Measurements from ENCODE around the gene KCNMA1.

KCNMA1 gene

DNA sequence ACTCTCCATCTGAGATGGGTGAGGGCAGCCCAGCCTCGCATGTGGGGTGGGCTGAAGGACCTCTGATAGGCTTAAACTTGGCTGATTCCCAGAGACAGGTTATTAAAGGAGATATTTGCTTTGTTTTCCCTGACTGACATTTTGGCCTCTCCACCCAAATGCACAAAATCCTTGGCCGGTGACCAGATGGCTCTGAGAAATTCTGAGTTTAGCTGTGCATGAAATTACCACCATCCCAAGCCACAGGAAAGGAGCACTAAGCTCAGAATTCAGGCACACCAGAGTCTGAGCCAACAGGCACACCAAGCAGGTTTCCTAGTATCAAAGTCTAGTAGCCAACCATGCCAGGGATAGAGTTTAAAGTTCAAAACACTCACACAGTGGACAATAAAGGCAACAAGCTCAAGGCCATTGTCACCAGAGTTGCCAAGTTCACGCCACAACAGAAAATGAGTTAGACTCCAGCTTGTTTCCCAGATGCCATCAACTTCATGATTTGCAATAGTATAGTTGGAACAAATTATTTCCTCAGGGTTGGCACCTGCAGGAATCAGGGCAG, 387.6 kb downstream of the KCNMA1 start:
- TF ChIP-seq GATA2 (IDR thresholded peaks at IDR 0.05; ENCODE audit: low read depth, low read length) (no peak), GATA3 (IDR thresholded peaks at IDR 0.05; ENCODE audit: low read depth, low read length) (no peak)

DNA sequence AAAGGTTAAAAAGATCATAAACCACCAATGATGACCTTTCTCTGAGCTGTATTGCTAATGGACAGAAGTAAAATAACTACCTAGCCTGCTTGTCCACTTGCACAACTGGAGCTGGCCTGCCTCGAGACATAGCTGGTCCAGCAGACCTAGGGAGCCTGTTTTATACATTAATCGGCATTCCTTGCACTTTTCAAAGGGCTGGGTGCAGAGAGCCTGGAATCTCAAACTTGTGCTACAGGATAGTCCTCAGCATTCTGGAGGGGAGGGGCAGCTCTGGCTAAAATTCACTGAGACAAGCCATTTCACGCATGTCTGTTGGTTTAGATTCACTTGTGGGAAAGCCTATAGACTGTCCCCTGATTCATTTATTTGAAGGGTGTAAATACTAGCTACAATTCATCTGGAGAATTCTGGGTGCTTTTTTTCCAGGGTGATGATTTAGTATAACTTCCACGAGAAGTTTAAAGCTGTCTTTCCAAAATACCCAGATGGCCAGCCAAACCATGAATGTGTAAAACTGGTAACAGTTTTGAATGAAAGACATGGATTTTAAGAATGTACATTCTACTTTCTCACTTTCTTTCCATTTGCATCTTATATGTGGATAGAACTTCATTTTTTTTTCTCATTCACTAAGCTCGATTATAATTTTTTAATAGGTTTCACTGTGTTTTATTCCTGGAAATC, 389.4 kb downstream of the KCNMA1 start:
- no peak for TF ChIP-seq GATA3 (IDR thresholded peaks at IDR 0.05; ENCODE audit: low read depth, low read length)
- no peak for TF ChIP-seq GATA2 (IDR thresholded peaks at IDR 0.05; ENCODE audit: low read depth, low read length)

DNA sequence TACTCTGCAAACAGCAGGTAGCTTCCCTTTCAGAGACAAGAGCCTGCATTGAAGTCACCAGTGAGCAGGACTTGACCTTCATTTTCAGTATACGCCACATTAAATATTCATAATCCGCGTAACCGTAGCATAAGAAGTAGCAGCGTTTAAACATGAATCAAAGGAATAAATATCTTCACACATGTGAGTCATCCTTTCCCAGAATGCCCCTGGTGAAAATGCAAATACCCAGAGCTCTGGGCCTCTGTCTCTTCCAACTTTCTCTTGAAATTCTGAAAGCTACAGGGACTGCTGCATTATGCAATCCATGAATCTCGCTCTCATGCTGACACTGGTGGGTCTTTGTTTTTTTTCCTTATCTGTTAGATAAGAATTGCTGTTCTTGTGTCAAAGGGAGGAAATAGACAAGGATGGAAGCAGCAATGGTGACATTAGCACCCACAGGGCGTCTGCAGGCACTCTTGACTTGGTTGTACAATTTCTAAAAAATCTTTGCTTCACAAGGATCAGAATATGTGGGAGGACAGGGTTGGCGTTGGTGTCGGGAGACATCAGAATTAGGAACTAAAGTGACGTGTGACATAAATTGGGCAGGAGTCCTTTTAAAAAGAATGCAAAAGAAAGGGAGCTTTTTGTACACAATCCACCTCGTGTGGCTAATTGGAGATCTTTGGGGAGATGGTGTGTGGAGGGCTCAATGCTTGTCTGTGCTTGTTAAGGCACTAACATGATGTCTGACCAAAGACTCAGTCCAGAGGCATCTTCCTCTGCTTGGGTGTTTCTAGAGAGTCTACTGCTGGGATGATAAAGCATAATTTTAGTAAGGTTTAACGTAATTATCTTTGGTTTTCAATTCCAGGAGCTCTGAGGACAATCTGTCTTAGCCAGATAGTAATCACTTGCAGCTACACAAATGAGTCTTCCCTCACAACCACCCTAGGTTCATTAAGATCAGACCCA, 390.3 kb downstream of the KCNMA1 start:
- TF ChIP-seq GATA2 (IDR thresholded peaks at IDR 0.05; ENCODE audit: low read depth, low read length), result no peak
- TF ChIP-seq GATA3 (IDR thresholded peaks at IDR 0.05; ENCODE audit: low read depth, low read length), result no peak

DNA sequence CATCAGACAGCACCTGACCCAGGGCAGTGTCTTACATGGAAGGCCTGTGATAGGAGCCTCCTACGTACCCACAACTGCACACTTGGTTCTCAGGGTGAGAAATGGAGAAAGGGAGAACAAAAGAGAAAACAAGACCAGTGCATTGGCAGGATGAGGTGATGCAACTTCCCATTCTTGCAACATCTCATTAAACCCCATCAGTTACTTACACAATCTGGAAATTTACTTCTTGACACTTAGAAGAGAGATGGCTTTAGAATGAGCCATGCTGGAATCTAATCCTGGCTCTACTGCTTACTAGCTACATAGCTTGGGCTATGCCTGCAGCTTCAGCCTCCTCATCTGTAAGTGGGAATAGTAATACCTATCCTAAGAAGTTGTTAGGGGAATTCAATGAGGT, 391.7 kb downstream of the KCNMA1 start:
- TF ChIP-seq GATA3 (IDR thresholded peaks at IDR 0.05; ENCODE audit: low read depth, low read length) (no peak), GATA2 (IDR thresholded peaks at IDR 0.05; ENCODE audit: low read depth, low read length) (no peak)

DNA sequence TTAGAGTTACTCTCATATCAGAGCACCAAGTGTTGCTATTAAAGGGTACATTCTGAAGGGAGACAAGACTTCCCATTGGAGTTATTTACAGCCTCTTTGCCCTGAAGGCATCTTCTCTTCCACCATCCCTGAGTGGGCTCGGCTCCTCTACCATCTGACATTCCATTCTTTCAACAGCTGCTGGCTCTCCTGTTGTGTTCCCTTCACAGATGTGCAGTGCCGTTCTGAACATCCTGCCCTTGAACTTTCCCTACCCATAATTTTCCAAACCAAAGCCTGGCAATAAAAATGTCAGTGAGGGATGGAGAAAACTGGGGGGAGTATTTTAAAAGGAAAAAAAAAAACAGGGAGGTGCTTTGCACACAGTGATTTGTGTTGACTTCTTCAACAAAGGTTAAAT, 392.9 kb downstream of the KCNMA1 start:
- no peak for TF ChIP-seq GATA2 (IDR thresholded peaks at IDR 0.05; ENCODE audit: low read depth, low read length)
- TF ChIP-seq GATA3 (IDR thresholded peaks at IDR 0.05; ENCODE audit: low read depth, low read length), result no peak

DNA sequence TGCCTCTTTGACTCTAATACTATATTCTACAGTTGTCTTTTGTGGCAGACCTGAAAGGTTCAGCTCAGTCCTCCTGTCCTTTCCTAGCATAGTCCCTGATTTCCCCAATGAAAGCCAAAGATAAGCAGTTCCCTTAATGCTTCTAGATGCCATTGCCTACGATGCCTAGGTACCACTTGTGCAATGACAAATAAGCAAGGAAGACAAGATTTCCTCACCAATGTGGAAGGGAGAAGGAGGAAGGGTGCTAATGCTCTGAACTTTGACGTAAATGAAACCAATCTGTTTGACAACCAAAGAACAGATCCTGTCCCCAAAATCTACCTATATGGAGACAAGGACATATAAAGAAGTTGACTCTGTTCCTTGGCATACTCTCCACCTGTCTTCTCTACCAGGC, 393.3 kb downstream of the KCNMA1 start:
- TF ChIP-seq GATA2 (IDR thresholded peaks at IDR 0.05; ENCODE audit: low read depth, low read length) (no peak), GATA3 (IDR thresholded peaks at IDR 0.05; ENCODE audit: low read depth, low read length) (no peak)

DNA sequence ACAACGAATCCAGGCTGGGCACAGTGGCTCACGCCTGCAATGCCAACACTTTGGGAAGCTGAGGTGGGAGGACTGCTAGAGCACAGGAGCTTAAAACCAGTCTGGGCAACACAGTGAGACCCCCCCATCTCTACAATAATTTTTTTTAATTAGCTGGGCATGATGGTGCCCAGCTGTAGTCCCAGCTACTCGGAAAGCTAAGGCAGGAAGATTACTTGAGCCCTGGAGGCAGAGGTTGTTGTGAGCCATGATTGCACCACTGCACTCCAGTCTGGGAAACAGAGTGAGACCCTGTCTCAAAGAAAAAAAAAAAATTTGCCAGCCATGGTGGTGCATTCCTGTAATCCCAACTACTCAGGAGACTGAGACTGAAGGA, 396.3 kb downstream of the KCNMA1 start:
- TF ChIP-seq GATA3 (IDR thresholded peaks at IDR 0.05; ENCODE audit: low read depth, low read length) (no peak), GATA2 (IDR thresholded peaks at IDR 0.05; ENCODE audit: low read depth, low read length) (no peak)

DNA sequence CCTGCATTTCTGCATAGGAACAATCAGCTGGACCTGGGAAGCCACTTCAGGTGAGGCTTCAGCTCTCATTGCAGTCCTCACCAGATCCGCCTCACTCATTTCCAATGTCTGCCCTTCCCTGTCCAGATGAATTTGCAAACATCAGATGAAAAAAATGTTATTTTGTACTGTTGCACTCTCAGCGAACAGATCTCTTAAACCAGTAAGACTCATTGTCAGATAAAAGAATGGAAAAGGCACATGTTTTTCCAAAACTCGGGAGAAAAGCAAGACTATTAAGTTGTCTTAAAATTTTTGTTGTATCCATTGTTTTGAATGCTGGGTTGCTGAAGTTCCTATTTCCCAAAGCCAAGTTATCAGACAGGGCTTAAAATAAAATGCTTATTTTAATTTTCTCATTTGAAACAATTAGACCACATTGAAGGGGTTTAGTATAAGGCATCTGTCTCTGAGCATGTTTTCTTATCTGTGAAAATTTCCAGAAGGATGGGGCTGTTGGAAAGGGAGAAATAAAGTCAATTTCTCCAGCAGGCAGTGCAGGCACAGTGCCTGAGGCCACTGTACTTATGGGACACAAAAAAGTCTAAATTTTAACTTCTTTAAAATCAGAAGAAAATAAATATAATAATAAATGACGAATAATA, 396.8 kb downstream of the KCNMA1 start:
- TF ChIP-seq GATA3 (IDR thresholded peaks at IDR 0.05; ENCODE audit: low read depth, low read length) (peak; percentile 43; the same call in 1 of the 2 replicates), GATA2 (IDR thresholded peaks at IDR 0.05; ENCODE audit: low read depth, low read length) (no peak)

DNA sequence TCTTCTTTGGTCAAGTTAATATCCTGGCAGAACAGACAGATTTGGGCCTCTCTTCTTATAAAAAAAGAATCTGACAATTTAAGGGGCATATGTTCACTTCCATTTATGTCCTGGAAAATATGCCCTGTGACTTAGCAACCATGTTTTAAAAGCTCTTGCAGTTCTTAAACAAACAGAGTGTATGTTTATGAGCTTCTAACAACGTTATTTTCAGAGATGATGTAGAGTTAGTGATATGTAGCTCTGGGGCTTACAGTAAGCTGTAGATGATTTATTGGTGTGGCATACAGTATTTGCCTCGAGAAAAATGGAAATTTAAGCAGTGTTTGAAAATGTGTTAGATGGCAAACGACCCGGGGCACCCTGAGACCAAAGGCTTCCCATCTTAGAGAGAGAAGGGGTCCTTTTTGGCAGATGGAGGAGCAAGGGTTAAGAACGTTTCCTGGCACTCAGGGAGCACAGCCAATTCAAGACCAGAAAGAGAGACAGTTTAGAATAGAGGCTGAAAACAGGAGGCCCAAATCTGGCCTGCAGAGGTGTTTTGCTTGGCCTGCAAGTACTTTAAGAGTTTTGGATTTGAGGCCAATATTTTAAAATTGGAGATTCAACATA, 397.5 kb downstream of the KCNMA1 start:
- no peak for TF ChIP-seq GATA3 (IDR thresholded peaks at IDR 0.05; ENCODE audit: low read depth, low read length)
- no peak for TF ChIP-seq GATA2 (IDR thresholded peaks at IDR 0.05; ENCODE audit: low read depth, low read length)

DNA sequence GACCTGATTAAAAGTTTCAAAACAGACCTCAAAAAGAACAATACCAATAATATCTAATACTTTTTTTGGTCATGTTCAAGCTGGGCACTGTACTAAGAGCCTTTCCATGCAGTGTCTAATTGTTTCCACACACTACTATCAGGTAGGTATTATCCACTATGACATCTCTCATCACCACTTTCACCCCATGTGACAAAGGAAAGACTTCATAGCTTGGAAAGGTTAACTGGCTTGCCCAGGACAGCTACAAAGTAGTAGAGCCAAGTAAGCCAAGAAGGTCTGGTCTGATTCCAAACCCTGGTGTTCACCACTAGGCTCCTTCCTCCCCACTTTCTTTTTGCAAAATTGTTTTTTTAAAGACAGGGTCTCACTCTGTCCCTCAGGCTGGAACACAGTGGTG, 400.5 kb downstream of the KCNMA1 start:
- no peak for TF ChIP-seq GATA2 (IDR thresholded peaks at IDR 0.05; ENCODE audit: low read depth, low read length)
- no peak for TF ChIP-seq GATA3 (IDR thresholded peaks at IDR 0.05; ENCODE audit: low read depth, low read length)

DNA sequence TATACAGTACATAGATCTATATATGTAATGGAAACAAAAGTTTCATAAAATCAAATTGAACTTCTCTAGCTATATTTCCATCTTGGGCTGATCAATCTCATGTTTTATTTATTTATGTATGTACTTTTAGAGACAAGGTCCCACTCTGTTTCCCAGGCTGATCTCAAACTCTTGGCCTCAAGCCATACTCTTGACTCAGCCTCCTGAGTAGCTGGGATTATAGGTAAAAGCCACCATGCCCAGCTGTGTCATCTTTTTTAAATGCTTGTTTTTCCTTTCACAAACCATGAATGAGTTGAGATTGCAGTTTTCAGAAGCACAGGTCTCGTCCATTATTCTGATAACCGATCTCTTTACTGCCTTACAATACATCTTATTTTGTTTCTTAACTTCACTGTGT, 400.9 kb downstream of the KCNMA1 start:
- TF ChIP-seq GATA3 (IDR thresholded peaks at IDR 0.05; ENCODE audit: low read depth, low read length) (no peak), GATA2 (IDR thresholded peaks at IDR 0.05; ENCODE audit: low read depth, low read length) (no peak)

DNA sequence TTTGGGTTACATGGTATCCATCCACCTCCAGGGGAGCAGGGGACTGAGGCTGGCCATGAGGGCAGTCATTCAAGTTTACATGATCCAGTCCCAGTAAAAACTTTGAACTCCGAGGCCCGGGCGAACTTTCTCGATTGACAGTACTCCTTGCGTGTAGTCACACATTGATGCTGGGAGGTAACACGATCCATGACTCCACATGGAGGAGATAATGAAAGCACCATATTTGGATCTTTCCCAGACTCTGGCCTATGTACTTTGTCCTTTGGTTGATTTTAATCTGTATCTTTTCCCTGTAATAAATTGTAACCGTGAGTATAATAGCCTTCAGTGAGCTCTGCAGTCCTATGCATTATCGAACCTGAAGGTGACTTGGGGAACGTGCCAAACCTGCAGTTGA, 401.6 kb downstream of the KCNMA1 start:
- no peak for TF ChIP-seq GATA3 (IDR thresholded peaks at IDR 0.05; ENCODE audit: low read depth, low read length)
- no peak for TF ChIP-seq GATA2 (IDR thresholded peaks at IDR 0.05; ENCODE audit: low read depth, low read length)

DNA sequence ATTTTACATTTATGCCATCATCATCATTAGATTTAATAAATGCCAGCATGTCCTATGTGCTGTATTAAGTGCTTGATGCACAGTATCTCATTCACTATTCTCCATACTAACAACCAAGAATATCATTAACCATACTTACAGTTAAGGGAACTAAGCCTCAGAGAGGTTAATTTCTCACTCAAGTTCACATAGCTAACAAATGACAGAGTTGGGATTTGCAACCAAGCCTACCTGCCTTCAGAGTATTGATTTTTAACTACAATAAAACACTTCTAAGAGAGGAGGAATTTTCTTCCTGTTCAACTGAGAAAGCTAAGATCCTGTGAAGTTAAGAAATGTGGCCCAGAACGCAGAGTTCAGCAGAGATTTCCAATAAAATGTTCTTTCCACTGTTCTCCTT, 403.0 kb downstream of the KCNMA1 start:
- no peak for TF ChIP-seq GATA3 (IDR thresholded peaks at IDR 0.05; ENCODE audit: low read depth, low read length)
- TF ChIP-seq GATA2 (IDR thresholded peaks at IDR 0.05; ENCODE audit: low read depth, low read length), result no peak

DNA sequence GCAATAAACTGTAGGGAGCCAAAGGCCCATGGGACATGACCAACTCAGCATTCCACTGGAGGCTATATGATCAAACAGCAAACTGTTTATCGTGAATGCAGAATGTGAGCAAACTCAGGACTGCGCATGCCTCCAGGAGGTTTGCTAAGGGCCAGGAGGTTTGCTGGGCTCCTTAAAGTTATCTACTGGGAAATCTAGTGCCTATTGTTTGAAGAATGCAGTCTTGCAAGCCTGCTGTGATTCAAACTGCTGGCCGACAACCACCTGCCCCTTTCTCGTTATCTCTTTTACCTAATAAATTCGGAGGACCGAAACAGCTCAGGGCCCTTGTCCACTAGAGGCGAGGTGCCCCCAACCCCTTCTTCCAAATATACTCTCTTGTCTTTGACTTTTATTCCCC, 404.1 kb downstream of the KCNMA1 start:
- TF ChIP-seq GATA2 (IDR thresholded peaks at IDR 0.05; ENCODE audit: low read depth, low read length) (no peak), GATA3 (IDR thresholded peaks at IDR 0.05; ENCODE audit: low read depth, low read length) (no peak)

All from SH-SY5Y (cell line).